BLaER1 treated with 17β-estradiol and CSF1 and Interleukin-3, amounts not matched to agents 10 nM and 100 nM (cell line): Measurements from ENCODE around the gene HOMER3.
A peak's percentile ranks its signal among the peaks of the same experiment; 100 is the strongest.
"Not testable (repeated sequence)": the region's sequence is repeated elsewhere in the genome, so short reads cannot be mapped to it uniquely, and the experiment has no call there.

Experiments
- H3K27ac ChIP-seq, 11 experiments: shearing (Covaris generic); formaldehyde crosslinking; 2 replicates each; pipeline ENCODE4 v1.8.1; 2022
- H3K27me3 ChIP-seq, 11 experiments: shearing (Covaris generic); formaldehyde crosslinking; 2 replicates each; pipeline ENCODE4 v1.8.1; 2022
- H3K36me3 ChIP-seq, 11 experiments: shearing (Covaris generic); formaldehyde crosslinking; 2 replicates each; pipeline ENCODE4 v1.8.1; 2022
- H3K4me1 ChIP-seq, 10 experiments: shearing (Covaris generic); formaldehyde crosslinking; 2 replicates each; pipeline ENCODE4 v1.8.1; 2022
- H3K4me2 ChIP-seq, 11 experiments: shearing (Covaris generic); formaldehyde crosslinking; 2 replicates each; pipeline ENCODE4 v1.8.1; 2022
- H3K4me3 ChIP-seq, 10 experiments: shearing (Covaris generic); formaldehyde crosslinking; 2 replicates each; pipeline ENCODE4 v1.8.1; 2022
- H3K9ac ChIP-seq, 11 experiments: shearing (Covaris generic); formaldehyde crosslinking; 2 replicates each; pipeline ENCODE4 v1.8.1; 2022
- H3K9me3 ChIP-seq, 11 experiments: shearing (Covaris generic); formaldehyde crosslinking; replicated peaks in 1 of 11; 2 replicates each; pipeline ENCODE4 v1.8.1; 2022
- H4K20me1 ChIP-seq, 11 experiments: shearing (Covaris generic); formaldehyde crosslinking; 2 replicates each; pipeline ENCODE4 v1.8.1; 2022
- Cebpa-rat ChIP-seq, 11 experiments: shearing (Covaris generic); IDR thresholded peaks; 2 replicates each; pipeline ENCODE4 v1.8.1; 2022

HOMER3 gene

DNA sequence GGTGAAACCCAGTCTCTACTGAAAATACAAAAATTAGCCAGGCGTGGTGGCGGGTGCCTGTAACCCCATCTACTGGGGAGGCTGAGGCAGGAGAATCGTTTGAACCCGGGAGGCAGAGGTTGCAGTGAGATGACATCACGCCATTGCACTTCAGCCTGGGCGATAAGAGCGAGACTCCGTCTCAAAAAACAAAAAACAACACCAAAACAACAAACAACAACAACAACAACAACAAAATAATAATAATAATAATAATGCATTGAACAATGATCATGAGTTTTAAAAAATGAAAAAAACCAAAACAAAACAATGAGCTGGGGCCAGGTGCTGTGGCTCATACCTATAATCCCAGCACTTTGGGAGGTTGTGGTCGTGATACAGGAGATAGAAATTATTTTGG, 23.1 kb upstream of the HOMER3 start:
- H3K27me3 ChIP-seq: no peaks in the 10 kb centered on the region
- TF ChIP-seq Cebpa-rat (IDR thresholded peaks at IDR 0.05): no peak
- no peak overlapping the region; a peak in 1 of 22 replicates for H3K27ac ChIP-seq
- no peak overlapping the region for H3K9ac ChIP-seq
- no peaks in the 10 kb centered on the region for H3K36me3 ChIP-seq
- peaks cover 0 to 10% (median 0%) of the 10 kb centered on the region in 11 experiments; a peak in 5 of 22 replicates for H3K9me3 ChIP-seq
- H4K20me1 ChIP-seq: no peaks in the 10 kb centered on the region
- H3K4me2 ChIP-seq: no peak overlapping the region
- peaks cover 24 to 52% (median 37%) of the 10 kb centered on the region in 10 experiments for H3K4me1 ChIP-seq
- H3K4me3 ChIP-seq: no peak overlapping the region

DNA sequence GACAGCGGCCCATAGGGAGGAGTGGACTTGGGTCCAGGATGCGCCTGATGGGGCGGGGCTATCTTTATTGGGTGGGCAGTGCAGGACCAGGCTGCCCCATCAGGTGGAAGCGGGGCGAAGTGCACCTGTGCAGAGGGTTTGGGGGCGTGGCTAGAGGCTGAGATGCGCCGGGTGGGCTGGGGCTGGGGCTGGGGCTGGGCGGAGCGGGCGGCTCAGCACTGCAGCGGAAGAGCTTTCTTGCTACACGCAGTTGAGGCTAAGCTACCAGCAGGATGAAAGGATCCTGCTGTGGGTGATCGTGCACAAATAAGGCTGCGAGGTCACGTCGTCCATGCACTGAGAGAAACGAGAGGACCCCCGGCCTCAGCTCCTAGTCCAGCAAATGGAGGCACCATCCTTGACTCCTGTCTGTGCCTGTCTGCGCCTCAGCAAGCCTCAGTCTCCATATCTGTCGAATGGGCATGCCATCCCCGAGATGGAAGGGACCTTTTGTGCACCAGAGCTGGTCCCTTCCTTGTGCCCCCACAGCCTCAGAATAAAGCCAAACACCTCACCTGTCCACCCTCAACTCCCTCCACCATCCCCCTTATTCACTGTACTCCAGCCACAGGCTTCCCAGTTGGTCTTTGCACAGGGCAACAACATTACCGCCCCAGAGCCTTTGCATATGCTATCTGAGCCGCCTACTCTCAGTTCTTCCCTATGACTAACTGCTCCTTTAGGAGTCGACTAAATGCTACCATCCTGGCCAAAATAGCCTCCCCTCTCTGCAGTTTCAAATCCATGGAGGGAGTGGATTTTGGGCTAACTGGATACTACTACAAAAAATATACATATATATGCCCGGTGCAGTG, 21.0 kb upstream of the HOMER3 start:
- H3K27me3 ChIP-seq: no peaks in the 10 kb centered on the region
- no peak overlapping the region for H3K4me3 ChIP-seq
- no peak overlapping the region for H3K27ac ChIP-seq
- H3K36me3 ChIP-seq: no peaks in the 10 kb centered on the region
- peak overlapping the region in 1 of 11 experiments; percentile 2; a peak in 2 of 22 replicates for H3K4me2 ChIP-seq
- no peaks in the 10 kb centered on the region for H3K9me3 ChIP-seq
- H3K9ac ChIP-seq: no peak overlapping the region
- no peak for TF ChIP-seq Cebpa-rat (IDR thresholded peaks at IDR 0.05)
- no peaks in the 10 kb centered on the region for H4K20me1 ChIP-seq
- H3K4me1 ChIP-seq: peaks cover 8 to 31% (median 16%) of the 10 kb centered on the region in 10 experiments

DNA sequence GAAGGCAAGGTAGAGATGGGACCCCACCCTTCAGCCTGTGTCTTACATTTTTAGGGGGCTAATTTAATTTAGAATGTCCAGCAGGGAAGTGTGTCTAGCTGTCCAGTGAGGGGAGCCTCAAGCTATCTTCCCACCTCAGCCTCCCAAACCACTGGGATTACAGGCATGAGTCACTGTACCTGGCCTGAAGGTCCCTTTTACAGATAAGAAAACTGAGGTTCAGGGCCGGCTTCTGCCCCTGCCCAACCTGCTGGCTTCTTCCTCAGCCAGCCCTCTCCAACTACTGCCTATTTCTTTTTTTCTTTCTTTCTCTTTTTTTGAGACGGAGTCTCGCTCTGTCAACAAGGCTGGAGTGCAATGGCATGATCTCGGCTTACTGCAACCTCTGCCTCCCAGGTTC, 19.4 kb upstream of the HOMER3 start:
- Histone ChIP-seq H3K27me3 (no peaks in the 10 kb centered on the region), H3K4me2 (no peak overlapping the region), H3K27ac (no peak overlapping the region), H3K9ac (no peak overlapping the region), H3K36me3 (no peaks in the 10 kb centered on the region), H4K20me1 (no peaks in the 10 kb centered on the region), H3K9me3 (no peaks in the 10 kb centered on the region), H3K4me1 (peaks cover 0 to 15% (median 1%) of the 10 kb centered on the region in 10 experiments; a peak in 7 of 20 replicates), H3K4me3 (no peak overlapping the region)
- no peak for TF ChIP-seq Cebpa-rat (IDR thresholded peaks at IDR 0.05)

DNA sequence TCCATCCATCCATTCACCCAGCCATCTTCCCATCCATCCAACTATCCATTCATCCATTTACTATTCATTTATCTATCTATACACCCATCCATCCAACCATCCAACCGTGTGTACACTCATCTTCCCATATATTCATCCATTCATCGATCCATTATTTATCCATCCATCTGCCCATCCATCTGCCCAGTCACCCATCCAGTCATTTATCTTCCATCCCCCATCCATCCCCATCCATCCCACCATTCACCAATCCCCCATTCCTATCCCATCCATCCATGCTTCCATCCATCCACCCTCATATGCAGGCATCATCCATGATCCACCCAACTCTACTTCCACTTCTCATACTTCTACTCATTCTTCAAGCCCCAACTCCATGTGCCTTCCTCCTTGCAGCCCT, 14.0 kb upstream of the HOMER3 start:
- Histone ChIP-seq H3K27me3 (no peaks in the 10 kb centered on the region), H3K9ac (no peak overlapping the region), H3K4me3 (no peak overlapping the region), H3K36me3 (no peaks in the 10 kb centered on the region), H3K9me3 (no peaks in the 10 kb centered on the region), H4K20me1 (no peaks in the 10 kb centered on the region), H3K27ac (no peak overlapping the region), H3K4me2 (no peak overlapping the region), H3K4me1 (peaks cover 0 to 3% (median 0%) of the 10 kb centered on the region in 10 experiments; a peak in 2 of 20 replicates)
- no peak for TF ChIP-seq Cebpa-rat (IDR thresholded peaks at IDR 0.05)

DNA sequence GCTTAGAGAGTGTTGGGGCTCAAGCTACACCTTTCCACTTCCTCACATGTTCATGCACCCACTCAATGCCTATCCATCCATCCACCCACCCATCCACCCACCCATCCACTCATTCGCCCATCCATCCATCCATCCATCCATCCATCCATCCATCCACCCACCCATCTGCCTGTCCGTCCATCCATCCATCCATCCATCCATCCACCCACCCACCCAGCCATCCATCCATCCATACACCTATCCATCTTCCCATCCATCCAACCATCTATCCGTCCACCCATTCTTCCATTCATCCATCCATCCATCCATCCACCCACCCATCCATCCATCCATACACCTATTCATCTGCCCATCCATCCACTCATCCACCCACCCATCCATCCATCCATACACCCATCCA, 13.1 kb upstream of the HOMER3 start:
- H3K9ac ChIP-seq: no peak overlapping the region
- H3K4me1 ChIP-seq: peaks cover 0 to 7% (median 0%) of the 10 kb centered on the region in 10 experiments; a peak in 8 of 20 replicates
- H3K27ac ChIP-seq: no peak overlapping the region
- H3K4me3 ChIP-seq: no peak overlapping the region
- H3K4me2 ChIP-seq: no peak overlapping the region
- TF ChIP-seq Cebpa-rat (IDR thresholded peaks at IDR 0.05): no peak
- peaks cover 0 to 5% (median 0%) of the 10 kb centered on the region in 11 experiments; a peak in 1 of 22 replicates for H3K36me3 ChIP-seq
- no peaks in the 10 kb centered on the region for H4K20me1 ChIP-seq
- H3K9me3 ChIP-seq: no peaks in the 10 kb centered on the region
- no peaks in the 10 kb centered on the region for H3K27me3 ChIP-seq

DNA sequence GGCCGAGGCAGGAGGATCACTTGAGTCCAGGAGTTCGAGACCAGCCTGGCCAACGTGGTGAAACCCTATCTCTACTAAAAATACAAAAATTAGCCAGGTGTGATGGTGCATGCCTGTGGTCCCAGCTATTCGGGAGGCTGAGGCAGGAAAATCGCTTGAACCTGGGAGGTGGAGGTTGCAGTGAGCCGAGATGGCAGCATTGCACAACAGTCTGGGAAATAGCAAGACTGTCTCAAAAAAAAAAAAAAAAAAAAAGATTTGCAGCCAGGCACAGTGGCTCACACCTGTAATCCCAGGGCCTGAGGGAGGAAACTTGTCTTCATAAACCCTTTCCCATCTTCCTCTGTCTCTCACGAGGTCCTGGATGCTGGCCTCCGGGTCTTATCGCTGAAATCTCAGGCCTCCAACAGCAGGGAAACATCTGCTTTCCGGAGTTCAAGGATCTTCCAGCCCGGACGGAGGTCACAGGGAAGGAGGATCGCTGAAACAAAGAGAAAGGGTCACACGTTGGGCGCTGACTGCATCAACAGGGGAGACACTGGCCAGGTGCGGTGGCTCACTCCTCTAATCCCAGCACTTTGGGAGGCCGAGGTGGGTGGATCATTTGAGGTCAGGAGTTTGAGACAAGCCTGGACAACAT, 11.5 kb upstream of the HOMER3 start:
- H4K20me1 ChIP-seq, H3K27ac ChIP-seq, H3K4me2 ChIP-seq: not testable (repeated sequence)

DNA sequence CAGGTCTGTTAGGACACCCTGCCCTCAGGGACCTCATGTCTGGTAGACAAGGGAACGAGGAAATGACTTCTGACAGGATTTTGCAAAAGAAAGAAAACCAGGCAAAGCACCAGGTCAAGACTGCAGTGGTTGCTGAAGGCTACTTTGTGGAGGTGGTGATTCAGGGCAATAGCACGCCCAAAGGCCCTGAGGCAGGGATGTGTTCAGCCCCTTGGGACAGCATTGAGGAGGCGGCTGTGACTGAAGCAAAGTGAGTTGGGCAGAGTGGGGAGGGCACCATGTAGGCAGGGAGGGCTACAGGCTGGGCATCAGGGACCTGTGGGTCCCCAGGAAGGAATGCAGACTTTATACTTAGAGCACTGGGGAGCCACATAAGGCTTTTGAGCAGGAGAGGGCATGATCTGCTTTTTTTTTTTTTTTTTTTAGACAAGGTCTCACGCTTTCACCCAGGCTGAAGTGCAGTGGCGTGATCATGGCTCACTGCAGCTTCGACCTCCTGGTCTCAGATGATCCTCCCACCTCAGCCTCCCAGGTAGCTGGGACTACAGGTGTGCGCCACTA, 10.8 kb upstream of the HOMER3 start:
- Histone ChIP-seq H3K9ac (no peak overlapping the region), H3K4me3 (no peak overlapping the region), H3K4me1 (peaks cover 0 to 15% (median 0%) of the 10 kb centered on the region in 10 experiments; a peak in 6 of 20 replicates), H3K27me3 (no peaks in the 10 kb centered on the region), H3K9me3 (no peaks in the 10 kb centered on the region), H3K4me2 (no peak overlapping the region), H4K20me1 (no peaks in the 10 kb centered on the region), H3K36me3 (peaks cover 0 to 25% (median 0%) of the 10 kb centered on the region in 11 experiments; a peak in 6 of 22 replicates), H3K27ac (no peak overlapping the region)
- TF ChIP-seq Cebpa-rat (IDR thresholded peaks at IDR 0.05): no peak

More for the DNA sequence above, 11.5 kb upstream of the HOMER3 start:
- TF ChIP-seq Cebpa-rat (IDR thresholded peaks at IDR 0.05): 0 out of 22 replicates have a peak, but pooled peaks of 1 of the 11 experiments have one; percentile 30
- not testable (repeated sequence) for H3K9me3 ChIP-seq, H3K27me3 ChIP-seq, H3K9ac ChIP-seq, H3K4me3 ChIP-seq
- Histone ChIP-seq H3K36me3 (peaks cover 0 to 18% (median 0%) of the 10 kb centered on the region in 11 experiments; a peak in 4 of 22 replicates), H3K4me1 (peaks cover 0 to 15% (median 1%) of the 10 kb centered on the region in 10 experiments; a peak in 8 of 20 replicates)

DNA sequence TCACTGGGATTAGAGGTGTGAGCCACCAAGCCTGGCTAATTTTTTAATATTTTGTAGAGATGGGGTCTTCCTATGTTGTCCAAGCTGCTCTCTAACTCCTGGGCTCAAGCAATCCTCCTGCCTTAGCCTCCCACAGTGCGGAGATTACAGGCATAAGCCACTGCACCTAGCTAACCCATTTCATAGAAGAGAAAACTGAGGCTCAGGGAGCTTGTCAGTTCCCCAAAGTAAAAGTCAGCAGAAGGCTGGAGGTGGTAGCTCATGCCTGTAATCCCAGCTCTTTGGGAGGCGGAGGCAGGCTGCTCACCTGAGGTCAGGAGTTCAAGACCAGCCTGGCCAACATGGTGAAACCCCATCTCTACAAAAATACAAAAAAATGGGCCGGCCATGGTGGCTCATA, 8.8 kb upstream of the HOMER3 start:
- H3K9me3 ChIP-seq: no peaks in the 10 kb centered on the region
- H3K36me3 ChIP-seq: peaks cover 0 to 43% (median 0%) of the 10 kb centered on the region in 11 experiments; a peak in 7 of 22 replicates
- H3K4me1 ChIP-seq: peaks cover 0 to 15% (median 0%) of the 10 kb centered on the region in 10 experiments; a peak in 6 of 20 replicates
- H3K9ac ChIP-seq: no peak overlapping the region; a peak in 1 of 22 replicates
- H4K20me1 ChIP-seq: no peaks in the 10 kb centered on the region
- no peak for TF ChIP-seq Cebpa-rat (IDR thresholded peaks at IDR 0.05)
- no peak overlapping the region for H3K27ac ChIP-seq
- H3K4me2 ChIP-seq: peak overlapping the region in 1 of 11 experiments; percentile 12; a peak in 1 of 22 replicates
- no peak overlapping the region for H3K4me3 ChIP-seq
- no peaks in the 10 kb centered on the region for H3K27me3 ChIP-seq

DNA sequence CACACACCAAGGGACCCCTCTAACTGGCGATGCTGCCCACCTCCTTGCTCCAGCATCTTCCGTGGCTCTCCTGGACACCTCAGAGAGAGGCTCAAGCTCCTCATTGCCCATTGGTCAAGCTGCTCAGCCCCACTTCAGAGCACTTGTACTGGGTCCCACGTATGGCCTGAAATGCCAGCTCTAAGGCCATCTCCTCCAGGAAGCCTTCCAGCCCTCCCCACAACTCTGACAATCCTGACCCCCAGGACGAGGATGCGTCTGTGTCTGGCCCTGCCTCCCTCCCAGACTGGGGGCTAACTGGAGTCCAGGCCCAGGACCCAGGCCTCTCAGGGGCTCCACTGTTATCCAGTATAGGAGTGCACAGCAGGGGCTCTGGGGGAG, 7.9 kb upstream of the HOMER3 start:
- no peak overlapping the region for H3K27ac ChIP-seq
- peaks cover 0 to 18% (median 1%) of the 10 kb centered on the region in 10 experiments; a peak in 7 of 20 replicates for H3K4me1 ChIP-seq
- no peaks in the 10 kb centered on the region for H3K27me3 ChIP-seq
- H3K4me3 ChIP-seq: no peak overlapping the region
- no peaks in the 10 kb centered on the region for H4K20me1 ChIP-seq
- H3K36me3 ChIP-seq: peaks cover 0 to 43% (median 0%) of the 10 kb centered on the region in 11 experiments; a peak in 7 of 22 replicates
- H3K9ac ChIP-seq: no peak overlapping the region; a peak in 1 of 22 replicates
- TF ChIP-seq Cebpa-rat (IDR thresholded peaks at IDR 0.05): no peak
- H3K9me3 ChIP-seq: no peaks in the 10 kb centered on the region
- H3K4me2 ChIP-seq: peak overlapping the region in 2 of 11 experiments; percentile 12 to 14; a peak in 3 of 22 replicates
